ENCODE data around the gene PLD1. TPM values are rescaled to one million over a fixed set of nuclear protein-coding genes. Genes with fewer than 3 reads are reported as not detected.

The PLD1 gene
- total RNA-seq, 6 donors from 2014 or later: 11.2 to 47.1 (median 15.6) TPM

DNA sequence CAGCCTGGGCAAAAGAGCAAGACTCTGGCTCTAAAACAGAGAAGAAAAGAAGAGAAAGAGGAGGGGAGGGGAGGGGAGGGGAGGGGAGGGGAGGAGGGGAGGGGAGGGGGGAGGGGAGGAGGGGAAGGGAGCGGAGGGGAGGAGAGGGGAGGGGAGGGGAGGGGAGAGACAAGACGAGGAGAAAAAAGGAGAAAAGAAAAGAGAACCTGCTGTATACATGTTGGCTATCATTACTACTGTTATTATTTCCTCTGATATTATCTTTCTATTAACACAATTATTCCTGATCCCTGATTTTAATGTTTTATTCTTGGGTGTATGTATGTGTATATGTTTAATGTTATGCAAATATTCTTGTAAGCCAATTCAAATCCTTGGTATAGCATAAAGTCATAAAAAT is 46.9 kb downstream of the PLD1 start:
- Histone ChIP-seq H3K27ac (no peak overlapping the region), H3K4me1 (peaks cover 0 to 4% (median 3%) of the 10 kb centered on the region in 4 donors), H3K27me3 (no peaks in the 10 kb centered on the region), H3K9me3 (no peaks in the 10 kb centered on the region), H3K36me3 (no peaks in the 10 kb centered on the region), H3K4me3 (no peak overlapping the region)
- no peak for ATAC-seq (ENCODE audit: low FRiP score in 2 of 2)
- WGBS, 2 donors: 60 to 86% methylated on average over 1 to 2 of the region's 2 CpGs
- no peak for DNase-seq
- TF ChIP-seq, protein P1, sequence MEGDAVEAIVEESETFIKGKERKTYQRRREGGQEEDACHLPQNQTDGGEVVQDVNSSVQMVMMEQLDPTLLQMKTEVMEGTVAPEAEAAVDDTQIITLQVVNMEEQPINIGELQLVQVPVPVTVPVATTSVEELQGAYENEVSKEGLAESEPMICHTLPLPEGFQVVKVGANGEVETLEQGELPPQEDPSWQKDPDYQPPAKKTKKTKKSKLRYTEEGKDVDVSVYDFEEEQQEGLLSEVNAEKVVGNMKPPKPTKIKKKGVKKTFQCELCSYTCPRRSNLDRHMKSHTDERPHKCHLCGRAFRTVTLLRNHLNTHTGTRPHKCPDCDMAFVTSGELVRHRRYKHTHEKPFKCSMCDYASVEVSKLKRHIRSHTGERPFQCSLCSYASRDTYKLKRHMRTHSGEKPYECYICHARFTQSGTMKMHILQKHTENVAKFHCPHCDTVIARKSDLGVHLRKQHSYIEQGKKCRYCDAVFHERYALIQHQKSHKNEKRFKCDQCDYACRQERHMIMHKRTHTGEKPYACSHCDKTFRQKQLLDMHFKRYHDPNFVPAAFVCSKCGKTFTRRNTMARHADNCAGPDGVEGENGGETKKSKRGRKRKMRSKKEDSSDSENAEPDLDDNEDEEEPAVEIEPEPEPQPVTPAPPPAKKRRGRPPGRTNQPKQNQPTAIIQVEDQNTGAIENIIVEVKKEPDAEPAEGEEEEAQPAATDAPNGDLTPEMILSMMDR (IDR thresholded peaks at IDR 0.05): no peak

DNA sequence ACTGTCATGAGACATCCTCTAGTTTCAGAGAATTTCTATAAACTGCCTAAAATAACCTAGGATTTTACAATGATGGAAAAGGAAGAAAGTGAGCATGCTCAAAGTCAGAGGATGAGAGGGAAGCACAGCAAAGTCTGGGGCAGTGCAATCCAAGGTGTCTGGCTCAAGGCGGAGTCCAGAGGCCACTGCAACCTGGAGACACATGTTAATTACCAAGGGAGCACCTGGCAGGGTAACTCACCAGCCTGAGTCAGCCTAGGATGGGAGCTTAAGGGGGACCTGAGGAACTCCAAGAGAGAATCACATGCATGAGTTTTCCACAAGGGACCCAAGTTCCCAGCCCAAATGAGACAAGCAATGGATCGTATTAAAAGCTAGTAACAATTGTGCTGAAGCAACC is 49.8 kb downstream of the PLD1 start:
- no peaks in the 10 kb centered on the region for H3K4me1 ChIP-seq
- no peaks in the 10 kb centered on the region for H3K36me3 ChIP-seq
- 89 to 91% methylated on average over 2 of the region's 2 CpGs for WGBS, 2 donors
- H3K27me3 ChIP-seq: no peaks in the 10 kb centered on the region
- no peak overlapping the region for H3K4me3 ChIP-seq
- TF ChIP-seq, protein P1 (IDR thresholded peaks at IDR 0.05): no peak
- TF ChIP-seq EP300 (IDR thresholded peaks at IDR 0.05): no peak
- TF ChIP-seq POLR2A (IDR thresholded peaks at IDR 0.05): no peak
- TF ChIP-seq POLR2AphosphoS5 (IDR thresholded peaks at IDR 0.05): no peak
- ATAC-seq (ENCODE audit: low FRiP score in 2 of 2) (no peak), DNase-seq (no peak)
- no peak overlapping the region for H3K27ac ChIP-seq
- H3K9me3 ChIP-seq: no peaks in the 10 kb centered on the region

DNA sequence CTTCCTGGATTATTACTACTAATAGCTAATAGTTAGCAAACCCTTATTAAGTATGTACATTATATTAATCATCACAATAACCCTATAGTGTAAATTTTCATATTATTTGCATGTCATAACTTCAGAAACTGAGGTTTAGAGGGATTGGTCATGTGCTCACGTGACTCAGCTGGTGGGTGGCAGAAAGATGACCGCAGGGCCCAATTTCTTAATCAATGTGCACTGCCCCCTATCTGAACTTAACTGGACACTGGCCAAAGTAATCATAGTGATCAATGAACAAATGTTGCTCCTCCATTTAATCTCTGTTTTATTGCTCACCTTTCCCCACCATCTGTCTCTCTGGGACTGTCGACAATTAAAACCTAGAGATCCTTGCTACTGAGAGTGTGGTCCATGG is 52.2 kb downstream of the PLD1 start:
- Histone ChIP-seq H3K4me1 (peaks cover 0 to 4% (median 0%) of the 10 kb centered on the region in 4 donors), H3K9me3 (no peaks in the 10 kb centered on the region), H3K27ac (no peak overlapping the region), H3K36me3 (no peaks in the 10 kb centered on the region), H3K27me3 (no peaks in the 10 kb centered on the region), H3K4me3 (no peak overlapping the region)
- 88 to 97% methylated on average over 3 of the region's 3 CpGs for WGBS, 2 donors
- DNase-seq (no peak), ATAC-seq (ENCODE audit: low FRiP score in 2 of 2) (no peak)
- TF ChIP-seq, protein P1 (IDR thresholded peaks at IDR 0.05): no peak
- TF ChIP-seq POLR2A (IDR thresholded peaks at IDR 0.05) (no peak), POLR2AphosphoS5 (IDR thresholded peaks at IDR 0.05) (no peak), EP300 (IDR thresholded peaks at IDR 0.05) (no peak)

DNA sequence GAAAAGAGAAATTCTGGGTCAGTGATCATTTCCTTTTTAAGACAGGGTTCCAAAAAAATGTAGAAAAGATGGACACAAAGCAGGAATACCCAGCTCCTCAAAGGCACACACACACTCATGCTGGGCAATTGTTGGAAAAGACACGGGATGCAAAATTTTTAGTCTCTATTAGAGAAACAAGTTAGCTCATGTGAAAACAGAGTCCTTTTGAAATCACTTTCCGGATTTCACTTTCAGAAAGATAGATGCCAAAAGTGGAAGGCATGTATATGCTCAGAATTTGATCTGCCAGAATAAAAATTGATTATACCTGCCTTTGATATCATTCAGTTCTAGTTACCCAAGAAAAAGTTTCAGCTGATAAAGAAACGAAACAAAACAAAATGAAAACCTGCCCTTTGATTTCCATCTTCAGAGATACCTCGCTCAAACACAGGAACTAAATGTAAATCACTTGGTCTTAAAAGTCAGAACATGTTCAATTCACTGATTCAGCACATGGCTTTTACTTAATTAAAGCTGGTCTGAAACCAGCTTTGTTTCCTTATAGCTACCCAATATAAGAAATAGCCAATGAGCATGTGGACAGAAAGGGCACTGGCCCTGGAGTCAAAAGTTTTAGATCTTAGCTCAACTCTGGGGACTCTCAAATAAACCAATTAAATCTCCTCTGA is 52.8 kb downstream of the PLD1 start:
- WGBS, 2 donors: 82 to 88% methylated on average over 4 of the region's 4 CpGs
- Histone ChIP-seq H3K9me3 (no peaks in the 10 kb centered on the region), H3K4me3 (no peak overlapping the region), H3K27me3 (no peaks in the 10 kb centered on the region), H3K4me1 (peaks cover 0 to 4% (median 0%) of the 10 kb centered on the region in 4 donors), H3K27ac (no peak overlapping the region), H3K36me3 (no peaks in the 10 kb centered on the region)
- no peak for TF ChIP-seq POLR2AphosphoS5 (IDR thresholded peaks at IDR 0.05)
- no peak for TF ChIP-seq EP300 (IDR thresholded peaks at IDR 0.05)
- TF ChIP-seq POLR2A (IDR thresholded peaks at IDR 0.05): no peak
- TF ChIP-seq, protein P1 (IDR thresholded peaks at IDR 0.05): no peak
- ATAC-seq (ENCODE audit: low FRiP score in 2 of 2): no peak
- no peak for DNase-seq

DNA sequence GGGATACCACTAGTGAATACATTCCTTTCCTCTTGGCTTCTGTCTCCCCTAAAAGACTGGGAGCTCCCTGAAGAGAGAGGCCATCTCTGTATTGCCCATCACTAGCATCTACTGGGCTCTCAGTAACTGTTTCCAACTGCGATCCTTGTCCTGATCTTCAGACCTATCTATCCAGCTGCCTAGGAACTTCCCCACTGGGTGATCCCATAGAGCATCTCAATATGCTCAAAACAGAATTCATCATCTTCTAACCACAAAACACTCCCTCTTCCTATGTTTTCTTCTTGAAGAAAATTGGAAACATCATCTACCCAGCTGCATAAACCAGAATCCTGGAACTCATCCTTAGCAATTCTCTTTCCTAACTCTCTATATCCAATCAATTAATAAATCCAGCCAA is 54.6 kb downstream of the PLD1 start:
- Histone ChIP-seq H3K36me3 (no peaks in the 10 kb centered on the region), H3K4me3 (no peak overlapping the region), H3K27me3 (no peaks in the 10 kb centered on the region), H3K9me3 (no peaks in the 10 kb centered on the region), H3K4me1 (peaks cover 0 to 4% (median 0%) of the 10 kb centered on the region in 4 donors), H3K27ac (no peak overlapping the region)
- DNase-seq: no peak
- 100% methylated on average over 1 of the region's 1 CpG for WGBS, 2 donors
- TF ChIP-seq POLR2AphosphoS5 (IDR thresholded peaks at IDR 0.05) (no peak), EP300 (IDR thresholded peaks at IDR 0.05) (no peak), POLR2A (IDR thresholded peaks at IDR 0.05) (no peak)
- TF ChIP-seq, protein P1 (IDR thresholded peaks at IDR 0.05): no peak
- no peak for ATAC-seq (ENCODE audit: low FRiP score in 2 of 2)
